Activated naive CD8-positive, alpha-beta T cell treated with anti-CD3 and anti-CD28 coated beads, Interleukin-2, amount 10 ng/mL, durations not matched to agents 7 days and 5 days (primary cell): ENCODE measurements around the gene ALAS1. TPM values are rescaled to one million over a fixed set of nuclear protein-coding genes. Genes with fewer than 3 reads are reported as not detected.
A peak's percentile ranks its signal among the peaks of the same experiment; 100 is the strongest.

Experiments used
- ATAC-seq: fragments of 150-1000 bp; cut with Tn5 transposase; one replicate; pipeline ENCODE4 v1.10.0; 2021; ENCODE audit warnings: low read depth, moderate library complexity
- POLR2A ChIA-PET: fragments of 350-600 bp; sonication (Branson Sonifier 250); formaldehyde crosslinking; loops from one replicate; lab custom pipeline; 2021; ENCODE audit warnings: antibody characterized with exemption; lab: Charles Lee
- DNase-seq: peaks from one replicate; pipeline ENCODE4 v3.0.0; 2021
- H3K27ac Mint-ChIP-seq: one replicate; pipeline ENCODE4 v1.8.0; 2022; ENCODE audit warnings: mild to moderate bottlenecking, mixed read lengths
- H3K27me3 Mint-ChIP-seq: one replicate; pipeline ENCODE4 v1.8.0; 2022; ENCODE audit warnings: mild to moderate bottlenecking, moderate library complexity, mixed read lengths
- H3K36me3 Mint-ChIP-seq: one replicate; pipeline ENCODE4 v1.8.0; 2021; ENCODE audit warnings: mild to moderate bottlenecking, mixed read lengths
- H3K4me1 Mint-ChIP-seq: one replicate; pipeline ENCODE4 v1.8.0; 2021; ENCODE audit warnings: mixed read lengths
- H3K4me3 Mint-ChIP-seq: one replicate; pipeline ENCODE4 v1.8.0; 2022; ENCODE audit warnings: mild to moderate bottlenecking, moderate library complexity, mixed read lengths
- H3K9me3 Mint-ChIP-seq: one replicate; pipeline ENCODE4 v1.8.0; 2021; ENCODE audit warnings: mixed read lengths
- total RNA-seq, 2 experiments: library from RNA; stranded (reverse); gene quantifications; one replicate each; pipeline ENCODE4 v1.2.3, GENCODE V29; 2021

Gene ALAS1
- total RNA-seq, 2 experiments from 2014 or later: 46.9 to 50.1 TPM

GRCh38 chr3:52196977-52197376 lies 983 bp upstream of the ALAS1 start:
- H3K27ac Mint-ChIP-seq: no peak overlapping the region
- H3K9me3 Mint-ChIP-seq: no peaks in the 10 kb centered on the region
- DNase-seq (no peak), ATAC-seq (no peak)
- peaks cover 2% of the 10 kb centered on the region for H3K27me3 Mint-ChIP-seq
- POLR2A ChIA-PET: interaction anchor here (0.7 to 1.5 kb wide), 5 partner anchors 9 to 81 kb away, joined by 3 to 8 read pairs (median 3); partner anchors contain the start of gene WDR82
- H3K4me3 Mint-ChIP-seq: no peak overlapping the region
- H3K36me3 Mint-ChIP-seq: peaks cover 22% of the 10 kb centered on the region
- H3K4me1 Mint-ChIP-seq: peaks cover 31% of the 10 kb centered on the region

DNA sequence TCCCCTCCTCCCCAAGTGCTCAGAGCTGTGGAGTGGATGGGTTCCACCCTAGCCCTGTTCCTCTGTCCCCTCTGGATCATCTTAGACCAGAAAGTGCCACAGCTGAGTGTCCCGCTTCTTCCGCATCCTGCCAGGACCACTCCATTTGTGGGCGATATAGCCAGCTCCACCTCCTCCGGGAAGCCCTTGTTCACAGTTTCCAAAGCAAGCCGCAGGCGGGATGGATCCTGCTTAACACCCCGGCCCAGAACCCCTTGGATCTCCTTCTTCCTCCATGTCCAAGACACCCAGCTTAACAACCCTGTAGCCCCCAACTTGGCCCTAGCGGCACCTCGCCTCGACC lies 490 bp upstream of the ALAS1 start:
- Mint-ChIP-seq H3K4me1 (peaks cover 34% of the 10 kb centered on the region), H3K36me3 (peaks cover 27% of the 10 kb centered on the region), H3K27ac (peak overlapping the region; percentile 80), H3K9me3 (no peaks in the 10 kb centered on the region), H3K4me3 (peak overlapping the region; percentile 99), H3K27me3 (peaks cover 2% of the 10 kb centered on the region)
- ATAC-seq: peak; percentile 4
- DNase-seq: no peak
- POLR2A ChIA-PET: interaction anchor here (0.7 to 1.5 kb wide), 5 partner anchors 8 to 81 kb away, joined by 3 to 8 read pairs (median 3); partner anchors contain the start of gene WDR82

- Mint-ChIP-seq H3K4me3 (peak overlapping the region; percentile 99), H3K9me3 (no peaks in the 10 kb centered on the region), H3K4me1 (peaks cover 39% of the 10 kb centered on the region), H3K27ac (peak overlapping the region; percentile 92), H3K36me3 (peaks cover 38% of the 10 kb centered on the region), H3K27me3 (peaks cover 2% of the 10 kb centered on the region)
- ATAC-seq: no peak
- no peak for DNase-seq
- POLR2A ChIA-PET: interaction anchor here (0.7 to 1.0 kb wide), 2 partner anchors 15 to 18 kb away, joined by 3 read pairs; no protein-coding TSS in a partner anchor
These were observed 966 bp downstream of the ALAS1 start for GRCh38 chr3:52198643-52199608.

- no peaks in the 10 kb centered on the region for H3K27me3 Mint-ChIP-seq
- no peak overlapping the region for H3K27ac Mint-ChIP-seq
- peaks cover 52% of the 10 kb centered on the region for H3K4me1 Mint-ChIP-seq
- H3K4me3 Mint-ChIP-seq: no peak overlapping the region
- H3K36me3 Mint-ChIP-seq: peaks cover 55% of the 10 kb centered on the region
- DNase-seq (no peak), ATAC-seq (no peak)
- no peaks in the 10 kb centered on the region for H3K9me3 Mint-ChIP-seq
- POLR2A ChIA-PET: interaction anchor here (0.6 to 1.4 kb wide), 5 partner anchors 16 to 194 kb away, joined by 3 to 6 read pairs (median 4); partner anchors contain the start of gene POC1A
These were observed 3.2 kb downstream of the ALAS1 start for GRCh38 chr3:52200981-52201679.

- ATAC-seq: no peak
- Mint-ChIP-seq H3K27ac (peak overlapping the region; percentile 45), H3K27me3 (no peaks in the 10 kb centered on the region), H3K36me3 (peaks cover 65% of the 10 kb centered on the region), H3K9me3 (no peaks in the 10 kb centered on the region), H3K4me1 (peaks cover 48% of the 10 kb centered on the region), H3K4me3 (no peak overlapping the region)
- POLR2A ChIA-PET: interaction anchor here (0.6 to 1.2 kb wide), 2 partner anchors 14 to 599 kb away, joined by 3 to 5 read pairs; no protein-coding TSS in a partner anchor
- no peak for DNase-seq
These were observed 4.6 kb downstream of the ALAS1 start for GRCh38 chr3:52202384-52203077.

- POLR2A ChIA-PET: interaction anchor here (0.7 kb wide), 1 partner anchor 232 kb away, joined by 7 read pairs; no protein-coding TSS in a partner anchor
- no peak for ATAC-seq
- peaks cover 45% of the 10 kb centered on the region for H3K4me1 Mint-ChIP-seq
- DNase-seq: no peak
- H3K9me3 Mint-ChIP-seq: no peaks in the 10 kb centered on the region
- no peak overlapping the region for H3K4me3 Mint-ChIP-seq
- peaks cover 73% of the 10 kb centered on the region for H3K36me3 Mint-ChIP-seq
- no peaks in the 10 kb centered on the region for H3K27me3 Mint-ChIP-seq
- H3K27ac Mint-ChIP-seq: peak overlapping the region; percentile 76
These were observed 5.7 kb downstream of the ALAS1 start for GRCh38 chr3:52203701-52204100.

- Mint-ChIP-seq H3K4me1 (peaks cover 37% of the 10 kb centered on the region), H3K27ac (no peak overlapping the region), H3K4me3 (no peak overlapping the region), H3K9me3 (no peaks in the 10 kb centered on the region), H3K27me3 (no peaks in the 10 kb centered on the region), H3K36me3 (peaks cover 72% of the 10 kb centered on the region)
- DNase-seq: no peak
- POLR2A ChIA-PET: no interaction called here
- ATAC-seq: no peak
These were observed 6.5 kb downstream of the ALAS1 start for GRCh38 chr3:52204337-52205073.

DNA sequence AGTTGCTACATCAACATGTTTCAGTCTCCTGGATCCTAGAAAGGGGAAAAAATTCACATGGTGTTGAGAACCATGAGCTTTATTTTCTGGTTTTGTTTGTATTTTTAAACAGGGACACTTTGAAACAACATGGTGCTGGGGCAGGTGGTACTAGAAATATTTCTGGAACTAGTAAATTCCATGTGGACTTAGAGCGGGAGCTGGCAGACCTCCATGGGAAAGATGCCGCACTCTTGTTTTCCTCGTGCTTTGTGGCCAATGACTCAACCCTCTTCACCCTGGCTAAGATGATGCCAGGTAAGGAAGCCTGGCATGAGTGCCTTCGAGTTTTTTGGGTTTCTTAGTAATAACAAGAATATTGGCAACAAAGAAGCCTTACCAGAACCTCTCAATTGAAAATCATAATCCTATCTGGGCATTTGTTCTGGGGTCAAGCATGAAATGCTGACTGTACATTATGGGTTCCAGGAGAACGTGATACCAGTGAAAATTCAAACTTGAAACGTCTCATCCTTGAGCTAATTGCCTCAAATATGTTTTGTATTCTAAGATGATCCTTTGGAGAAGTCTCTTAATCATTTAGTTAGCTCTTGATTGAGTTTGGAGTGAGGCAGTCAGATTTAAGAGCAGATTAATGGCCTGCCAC lies 7.9 kb downstream of the ALAS1 start:
- ATAC-seq: no peak
- H3K4me3 Mint-ChIP-seq: no peak overlapping the region
- no peaks in the 10 kb centered on the region for H3K27me3 Mint-ChIP-seq
- peaks cover 35% of the 10 kb centered on the region for H3K4me1 Mint-ChIP-seq
- H3K27ac Mint-ChIP-seq: no peak overlapping the region
- no peak for DNase-seq
- POLR2A ChIA-PET: interaction anchor here (1.1 to 1.4 kb wide), 2 partner anchors 9 to 11 kb away, joined by 3 read pairs; no protein-coding TSS in a partner anchor
- no peaks in the 10 kb centered on the region for H3K9me3 Mint-ChIP-seq
- peaks cover 72% of the 10 kb centered on the region for H3K36me3 Mint-ChIP-seq

- Mint-ChIP-seq H3K36me3 (peaks cover 65% of the 10 kb centered on the region), H3K4me1 (peaks cover 22% of the 10 kb centered on the region), H3K27ac (no peak overlapping the region), H3K27me3 (no peaks in the 10 kb centered on the region), H3K4me3 (no peak overlapping the region), H3K9me3 (no peaks in the 10 kb centered on the region)
- POLR2A ChIA-PET: interaction anchor here (0.8 to 1.1 kb wide), 2 partner anchors 9 to 213 kb away, joined by 3 read pairs; partner anchors contain the start of gene RPL29
- DNase-seq (no peak), ATAC-seq (no peak)
These were observed 10.6 kb downstream of the ALAS1 start for GRCh38 chr3:52208556-52208955.

DNA sequence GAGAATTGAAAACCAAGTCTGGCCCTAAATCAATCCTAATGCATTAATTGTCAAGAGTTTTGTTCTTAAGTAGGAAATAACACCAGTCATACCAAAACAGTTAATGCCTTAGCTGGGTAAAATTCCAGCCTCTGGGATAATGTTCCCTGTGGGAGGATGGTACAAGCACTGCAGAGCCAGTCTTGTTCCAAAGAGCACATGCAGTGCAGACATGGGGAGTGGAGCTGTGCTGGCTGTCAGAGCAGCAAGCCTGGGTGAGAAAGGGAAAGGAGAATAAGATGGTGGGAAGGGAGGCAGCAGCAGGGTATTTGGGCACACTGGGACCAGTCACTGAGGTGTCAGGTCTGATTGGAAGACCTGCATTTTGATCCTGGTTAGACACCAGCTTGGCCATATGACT lies 12.1 kb downstream of the ALAS1 start:
- POLR2A ChIA-PET: interaction anchor here (1.0 kb wide), 1 partner anchor 8 kb away, joined by 5 read pairs; no protein-coding TSS in a partner anchor
- Mint-ChIP-seq H3K36me3 (peaks cover 63% of the 10 kb centered on the region), H3K4me1 (peaks cover 12% of the 10 kb centered on the region), H3K27ac (no peak overlapping the region), H3K27me3 (no peaks in the 10 kb centered on the region), H3K4me3 (no peak overlapping the region), H3K9me3 (no peaks in the 10 kb centered on the region)
- no peak for DNase-seq
- ATAC-seq: no peak

GRCh38 chr3:52210550-52211046 lies 12.6 kb downstream of the ALAS1 start:
- POLR2A ChIA-PET: no interaction called here
- H3K9me3 Mint-ChIP-seq: no peaks in the 10 kb centered on the region
- no peak for ATAC-seq
- H3K27me3 Mint-ChIP-seq: no peaks in the 10 kb centered on the region
- DNase-seq: no peak
- H3K4me1 Mint-ChIP-seq: peaks cover 12% of the 10 kb centered on the region
- no peak overlapping the region for H3K4me3 Mint-ChIP-seq
- H3K36me3 Mint-ChIP-seq: peaks cover 64% of the 10 kb centered on the region
- H3K27ac Mint-ChIP-seq: no peak overlapping the region
